KMS-11 (cell line): ENCODE data around the gene TMEM39B.

ENCODE experiments used
- H2AFZ ChIP-seq: fragments of 200-600 bp; sonication (generic); 2 replicates; pipeline ENCODE4 v1.6.1; 2016; ENCODE audit warnings: antibody characterized with exemption, mixed run types, low read depth
- H3K27ac ChIP-seq: fragments of 200-600 bp; sonication (generic); 2 replicates; pipeline ENCODE4 v1.6.1; 2016; ENCODE audit warnings: mild to moderate bottlenecking, mixed run types
- H3K27me3 ChIP-seq: fragments of 200-600 bp; sonication (generic); 2 replicates; pipeline ENCODE4 v1.6.1; 2017; ENCODE audit warnings: mild to moderate bottlenecking, low read depth, mixed run types, moderate library complexity; ENCODE audit not compliant: insufficient read depth
- H3K36me3 ChIP-seq: fragments of 200-600 bp; sonication (generic); 2 replicates; pipeline ENCODE4 v1.6.1; 2017; ENCODE audit warnings: mild to moderate bottlenecking, mixed run types; ENCODE audit not compliant: insufficient read depth
- H3K4me1 ChIP-seq: fragments of 200-600 bp; sonication (generic); 2 replicates; pipeline ENCODE4 v1.6.1; 2016; ENCODE audit warnings: mild to moderate bottlenecking, low read depth, mixed run types; ENCODE audit not compliant: poor library complexity, severe bottlenecking
- H3K4me2 ChIP-seq: fragments of 200-600 bp; sonication (generic); 2 replicates; pipeline ENCODE4 v1.7.0; 2016; ENCODE audit warnings: mild to moderate bottlenecking, mixed run types
- H3K4me3 ChIP-seq: fragments of 200-600 bp; sonication (generic); IDR thresholded peaks from 2 replicates; pipeline ENCODE4 v1.6.1; 2017; ENCODE audit warnings: low read depth, low read length, mixed read lengths; ENCODE audit not compliant: insufficient read depth
- H3K79me2 ChIP-seq: fragments of 200-600 bp; sonication (generic); 2 replicates; pipeline ENCODE4 v1.6.1; 2016; ENCODE audit warnings: low read depth, mixed run types; ENCODE audit not compliant: insufficient read depth
- H3K9ac ChIP-seq: fragments of 200-600 bp; sonication (generic); 2 replicates; pipeline ENCODE4 v1.6.1; 2016; ENCODE audit warnings: mild to moderate bottlenecking, mixed run types
- H4K20me1 ChIP-seq: fragments of 200-600 bp; sonication (generic); 2 replicates; pipeline ENCODE4 v1.6.1; 2016; ENCODE audit warnings: mild to moderate bottlenecking, mixed run types; ENCODE audit not compliant: insufficient read depth
- CTCF ChIP-seq: fragments of 200-600 bp; sonication (generic); conservative IDR thresholded peaks from 2 replicates; pipeline ENCODE4 v1.6.1; 2017; ENCODE audit warnings: low read depth, mild to moderate bottlenecking, antibody characterized with exemption, low read length, moderate library complexity, mixed read lengths

The TMEM39B gene

GRCh38 chr1:32066489-32066873 lies 6.3 kb upstream of the TMEM39B start:
- H2AFZ ChIP-seq, result no peak overlapping the region
- H3K27ac ChIP-seq, result no peak overlapping the region
- H4K20me1 ChIP-seq, result no peaks in the 10 kb centered on the region
- TF ChIP-seq CTCF, result no peak
- no peaks in the 10 kb centered on the region for H3K27me3 ChIP-seq
- no peaks in the 10 kb centered on the region for H3K36me3 ChIP-seq
- no peaks in the 10 kb centered on the region for H3K79me2 ChIP-seq
- no peak overlapping the region for H3K4me2 ChIP-seq
- H3K9ac ChIP-seq, result no peak overlapping the region
- peaks cover 30% of the 10 kb centered on the region for H3K4me1 ChIP-seq
- no peak overlapping the region for H3K4me3 ChIP-seq

- Histone ChIP-seq H3K4me2 (no peak overlapping the region), H3K79me2 (no peaks in the 10 kb centered on the region), H3K4me3 (no peak overlapping the region), H3K9ac (no peak overlapping the region), H3K36me3 (no peaks in the 10 kb centered on the region), H4K20me1 (no peaks in the 10 kb centered on the region), H3K27me3 (no peaks in the 10 kb centered on the region), H2AFZ (no peak overlapping the region), H3K4me1 (peaks cover 23% of the 10 kb centered on the region), H3K27ac (no peak overlapping the region)
- no peak for TF ChIP-seq CTCF
Observed at GRCh38 chr1:32068957-32069588, 3.7 kb upstream of the TMEM39B start.

GRCh38 chr1:32071758-32072621 lies 749 bp upstream of the TMEM39B start:
- Histone ChIP-seq H3K4me3 (peak overlapping the region; percentile 94), H3K27me3 (no peaks in the 10 kb centered on the region), H2AFZ (peak overlapping the region; percentile 86), H3K36me3 (no peaks in the 10 kb centered on the region; the same call in 1 of the 2 replicates), H3K79me2 (no peaks in the 10 kb centered on the region), H3K4me1 (peaks cover 20% of the 10 kb centered on the region), H3K9ac (peak overlapping the region; percentile 75; the same call in 1 of the 2 replicates), H4K20me1 (no peaks in the 10 kb centered on the region), H3K27ac (peak overlapping the region; percentile 65; the same call in 1 of the 2 replicates), H3K4me2 (peak overlapping the region; percentile 86)
- no peak for TF ChIP-seq CTCF

- 0 out of 2 replicates have a peak, but pooled peaks have one; percentile 34 for TF ChIP-seq CTCF
- Histone ChIP-seq H2AFZ (peak overlapping the region; percentile 86), H3K4me3 (no peak overlapping the region), H3K4me2 (peak overlapping the region; percentile 86), H3K27me3 (no peaks in the 10 kb centered on the region), H3K79me2 (no peaks in the 10 kb centered on the region), H3K4me1 (peaks cover 20% of the 10 kb centered on the region), H4K20me1 (no peaks in the 10 kb centered on the region), H3K36me3 (no peaks in the 10 kb centered on the region; the same call in 1 of the 2 replicates), H3K9ac (peak overlapping the region; percentile 75; the same call in 1 of the 2 replicates), H3K27ac (peak overlapping the region; percentile 65; the same call in 1 of the 2 replicates)
Observed at GRCh38 chr1:32073299-32074229, 825 bp downstream of the TMEM39B start.
